Fibroblast of skin of scalp (primary cell): ENCODE data around the gene TFPI. TPM values are rescaled to one million over a fixed set of nuclear protein-coding genes. Genes with fewer than 3 reads are reported as not detected.
"Not testable (repeated sequence)": the region's sequence is repeated elsewhere in the genome, so short reads cannot be mapped to it uniquely, and the experiment has no call there.

Experiments
- DNase-seq: peaks from one replicate; pipeline ENCODE4 v3.0.0-alpha.2; 2013
- polyA plus RNA-seq, 2 experiments: library from polyadenylated mRNA; unstranded; fragments of 120-200 nt; gene quantifications; one replicate each; pipeline ENCODE4 v1.2.1, GENCODE V29; 2013; ENCODE audit not compliant: insufficient read length in 2 of 2

TFPI gene
- polyA plus RNA-seq (2013, experiment 1 of 2; ENCODE audit: insufficient read length), result 28.0 TPM
- 31.2 TPM for polyA plus RNA-seq (2013, experiment 2 of 2; ENCODE audit: insufficient read length)

DNA sequence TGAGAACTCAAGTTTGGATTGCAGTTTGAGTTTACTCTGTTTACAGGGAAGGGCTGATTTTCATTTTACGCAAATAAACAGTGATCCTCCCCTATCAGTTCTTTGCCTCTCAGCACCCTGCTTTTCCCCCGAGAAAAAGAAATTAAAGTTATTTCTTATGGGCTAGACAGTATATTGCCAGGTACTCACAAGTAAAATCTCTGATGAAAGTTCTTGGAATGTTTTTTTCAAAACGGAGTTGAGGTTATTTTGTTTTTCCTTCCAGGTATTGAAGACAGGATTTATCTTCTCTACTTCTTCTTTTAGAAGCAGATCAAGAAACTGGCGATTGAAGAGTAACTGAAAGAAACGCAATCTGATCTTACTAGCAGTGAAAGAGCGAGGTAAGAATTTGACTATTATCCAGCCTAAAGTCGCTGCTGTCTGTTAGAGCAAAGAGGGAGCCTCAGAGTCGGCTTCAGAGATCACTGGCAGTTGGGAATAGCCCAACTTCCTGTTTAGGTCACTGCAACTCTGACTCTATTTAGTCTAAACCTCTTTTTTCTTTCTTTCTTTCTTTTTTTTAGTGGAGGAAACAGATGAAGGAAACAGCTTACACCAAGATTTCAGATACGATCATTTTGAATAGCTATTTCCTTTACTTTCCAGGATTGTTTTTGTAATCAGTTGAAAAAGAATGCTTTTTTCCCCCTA is at the start of gene TFPI:
TFPI (minus strand) TSS at position 425 of the 693 bp plus-strand sequence. CDS start 50,667 bp downstream, outside the sequence.
- peak; percentile 62 for DNase-seq

DNA sequence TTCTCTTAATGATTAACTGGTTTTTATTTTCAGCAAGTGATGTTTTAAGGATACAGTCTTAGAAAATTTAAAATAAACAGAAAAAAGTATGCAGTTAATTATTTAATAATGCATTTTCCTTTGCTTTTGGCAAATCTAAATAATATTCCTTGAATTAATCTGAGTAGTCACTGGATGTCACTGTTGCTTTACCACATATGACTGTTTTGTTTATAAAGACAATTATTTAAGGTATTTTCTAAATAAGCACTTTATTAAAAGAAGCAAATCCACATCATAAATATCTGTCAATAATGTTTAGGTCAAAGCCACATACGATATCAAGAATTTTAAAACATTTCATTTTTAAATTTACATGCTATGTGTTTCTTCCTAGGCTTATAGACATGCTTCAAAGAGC is 40.6 kb upstream of the TFPI start:
- DNase-seq, result no peak

DNA sequence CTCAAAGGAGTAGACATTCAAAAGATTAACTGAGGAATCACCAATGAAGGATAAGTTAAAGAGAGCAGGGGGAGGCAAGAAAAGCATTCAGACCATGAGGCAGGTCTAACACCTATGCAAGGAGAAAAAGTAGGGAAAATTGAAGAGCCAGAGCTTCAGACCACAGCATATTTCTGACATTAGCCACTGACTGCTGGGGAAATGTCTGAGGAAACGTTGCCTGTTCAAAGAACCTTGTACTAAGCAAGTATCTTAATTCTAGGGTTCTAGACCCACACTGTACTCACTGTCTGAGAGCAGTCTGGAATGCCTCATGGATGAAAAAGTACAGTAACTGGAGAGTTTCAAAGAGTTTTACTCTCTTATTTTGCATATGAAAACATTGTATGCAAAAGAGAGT is 39.5 kb upstream of the TFPI start:
- peak; percentile 13 for DNase-seq

DNA sequence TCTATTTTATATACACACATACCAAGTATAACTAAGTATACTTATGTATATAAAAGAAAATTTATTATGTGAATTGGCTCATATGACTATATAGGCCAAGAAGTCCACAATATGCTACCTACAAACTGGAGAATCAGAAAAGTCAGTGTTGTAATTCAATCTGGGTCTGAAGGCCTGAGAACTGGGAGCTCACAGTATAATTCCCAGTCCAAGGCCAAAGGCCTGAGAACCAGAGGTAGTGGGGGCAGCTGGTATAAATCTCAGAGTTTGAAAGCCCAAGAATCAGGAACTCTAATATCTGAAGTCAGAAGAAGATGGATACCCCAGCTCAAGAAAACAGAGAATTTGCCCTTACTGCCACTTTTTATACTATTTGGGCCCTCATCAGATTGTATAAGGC is 38.9 kb upstream of the TFPI start:
- no peak for DNase-seq

DNA sequence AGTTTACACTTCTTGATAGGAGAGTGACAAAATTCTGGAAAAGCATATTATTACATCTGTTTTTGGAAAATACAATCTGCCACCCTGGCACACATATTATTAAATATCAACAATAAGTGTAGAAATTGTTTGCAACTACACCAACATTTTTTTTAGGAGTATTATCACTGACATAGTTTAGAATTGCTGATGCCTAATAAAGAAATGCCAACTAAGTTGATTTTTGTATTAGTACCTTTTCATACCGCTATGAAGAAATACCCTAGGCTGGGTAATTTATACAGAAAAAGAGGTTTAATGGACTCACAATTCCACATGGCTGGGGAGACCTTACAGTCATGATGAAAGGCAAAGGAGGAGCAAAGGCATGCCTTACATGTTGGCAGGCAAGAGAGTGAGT is 35.9 kb upstream of the TFPI start:
- DNase-seq, result no peak

DNA sequence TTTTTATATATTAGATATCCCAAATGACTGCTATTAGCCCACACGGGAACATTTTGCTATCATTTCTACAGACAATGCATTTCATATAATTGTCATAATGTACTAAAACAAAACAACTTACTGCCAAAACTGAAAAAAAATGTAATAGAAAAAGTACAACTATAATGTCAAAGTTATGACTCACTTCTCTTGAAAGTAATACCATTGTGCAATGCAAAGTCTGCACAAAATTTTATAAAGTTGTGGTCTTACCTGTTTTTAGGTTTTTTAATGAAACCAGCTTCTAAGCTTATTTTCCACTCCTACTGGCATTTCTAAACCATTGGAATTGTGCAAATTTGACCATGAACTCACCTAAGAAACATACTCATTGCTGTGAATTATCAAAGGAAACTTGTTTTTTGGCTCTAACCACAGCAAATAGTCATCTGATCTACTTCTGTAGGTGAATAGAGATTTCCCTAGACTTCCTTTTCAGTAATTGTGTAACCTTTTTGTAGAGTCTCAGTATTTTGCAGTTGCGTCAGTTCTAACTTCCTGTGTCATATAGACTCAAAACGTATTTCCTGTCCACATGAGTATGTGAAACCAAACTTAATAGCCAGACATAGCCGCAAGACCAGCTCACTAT is 31.9 kb upstream of the TFPI start:
- DNase-seq, result peak; percentile 8

DNA sequence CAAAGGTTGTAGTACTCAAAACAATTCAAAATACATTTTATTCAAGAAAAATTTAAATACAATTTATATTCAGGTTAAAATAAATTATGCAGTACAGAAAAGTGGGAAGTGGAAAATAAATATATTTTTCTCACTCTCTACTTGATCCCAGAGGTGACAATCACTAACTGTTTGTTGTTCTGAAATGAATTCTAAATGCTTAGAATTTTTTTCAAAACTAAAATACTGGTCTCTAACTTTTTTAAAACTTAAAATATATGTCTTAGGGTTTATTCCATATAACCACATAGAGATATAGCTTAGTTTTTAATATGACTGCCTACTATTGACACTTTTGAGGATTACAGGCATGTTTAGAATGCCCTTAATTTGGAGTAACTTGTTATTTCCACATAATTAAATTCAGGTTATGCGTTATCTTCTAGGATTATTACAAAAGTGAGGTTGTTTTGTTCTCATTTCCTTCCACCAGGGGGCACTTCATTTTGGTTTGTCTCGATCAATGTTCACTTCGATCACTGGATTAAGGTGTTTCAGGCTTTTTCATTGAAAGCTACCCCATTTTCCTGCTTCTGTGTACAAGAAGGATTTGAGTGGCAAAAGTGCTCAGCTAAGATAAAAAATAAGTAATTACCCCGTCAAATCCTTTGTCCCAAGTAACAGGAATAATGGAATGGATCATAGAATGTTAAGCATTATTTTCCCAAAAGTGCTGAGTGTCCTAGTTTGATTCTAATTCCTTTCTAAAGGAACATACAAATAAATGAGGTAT is 27.1 kb upstream of the TFPI start:
- DNase-seq, result peak; percentile 45

DNA sequence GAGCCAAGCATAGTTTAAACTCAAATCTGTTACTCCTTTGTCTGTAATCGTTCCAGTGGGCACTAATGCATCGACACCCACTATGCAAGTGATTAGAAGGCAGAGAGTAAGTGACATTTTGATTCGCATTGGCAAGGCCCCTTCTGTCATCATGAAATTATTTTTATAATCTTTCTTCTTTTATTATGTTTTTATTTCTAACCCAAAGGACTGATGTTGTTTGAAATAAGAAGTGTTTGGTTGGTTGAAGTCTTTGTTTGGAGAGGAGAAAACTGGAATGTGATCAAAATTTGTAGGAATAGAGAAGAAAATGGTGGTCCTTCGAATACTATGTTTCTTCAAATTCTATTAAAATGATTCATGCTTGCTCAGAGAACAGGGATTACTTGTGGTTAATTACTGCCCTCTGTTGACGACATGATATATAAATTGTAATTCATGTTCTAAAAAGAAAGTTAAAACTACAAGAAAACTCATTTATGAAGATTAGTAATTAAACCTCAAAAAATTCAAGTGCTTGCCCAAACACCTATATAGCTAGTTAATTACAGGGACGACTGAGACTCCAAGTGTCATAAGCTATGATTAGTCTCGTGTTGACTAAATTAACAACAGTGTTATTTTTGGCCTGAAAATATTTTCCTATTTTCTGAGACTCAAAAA is 26.4 kb upstream of the TFPI start:
- peak; percentile 78 for DNase-seq

DNA sequence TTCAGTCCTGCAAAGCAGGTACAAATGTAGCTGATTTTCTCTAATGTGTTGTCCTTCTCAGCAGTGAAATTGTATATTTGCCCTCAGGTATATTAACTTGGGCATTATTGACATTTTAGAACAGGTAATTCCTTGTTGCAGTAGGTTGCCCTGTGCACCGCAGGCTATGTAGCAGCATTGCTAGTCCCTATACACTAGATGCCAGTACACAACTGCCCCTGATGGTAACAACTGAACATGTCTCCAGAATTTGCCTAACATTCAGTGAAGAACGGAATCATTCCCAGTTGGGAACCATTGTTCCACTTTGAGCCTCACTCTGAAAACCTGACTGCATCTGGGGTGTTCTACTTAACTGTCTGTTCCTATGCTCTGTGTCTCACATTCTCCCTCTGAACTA is 23.1 kb upstream of the TFPI start:
- DNase-seq, result no peak

DNA sequence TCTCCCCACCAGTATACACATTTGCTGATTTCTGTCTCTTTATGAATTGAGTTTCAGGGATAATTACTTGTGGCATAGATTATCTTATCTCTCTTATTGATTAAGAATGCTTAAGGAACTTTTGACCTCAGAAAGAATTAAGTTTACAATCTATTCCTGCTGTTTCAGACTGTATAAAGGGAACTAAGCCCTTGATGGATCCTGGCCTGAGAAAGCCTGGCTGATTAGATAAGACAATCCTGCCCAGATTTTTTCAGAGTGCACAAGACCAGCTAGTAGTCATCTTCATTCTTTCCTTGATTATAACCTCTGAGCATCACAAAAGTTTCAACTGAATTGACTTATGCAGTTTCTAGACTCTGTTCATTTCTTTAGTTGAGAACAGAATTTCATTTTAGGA is 22.7 kb upstream of the TFPI start:
- no peak for DNase-seq

DNA sequence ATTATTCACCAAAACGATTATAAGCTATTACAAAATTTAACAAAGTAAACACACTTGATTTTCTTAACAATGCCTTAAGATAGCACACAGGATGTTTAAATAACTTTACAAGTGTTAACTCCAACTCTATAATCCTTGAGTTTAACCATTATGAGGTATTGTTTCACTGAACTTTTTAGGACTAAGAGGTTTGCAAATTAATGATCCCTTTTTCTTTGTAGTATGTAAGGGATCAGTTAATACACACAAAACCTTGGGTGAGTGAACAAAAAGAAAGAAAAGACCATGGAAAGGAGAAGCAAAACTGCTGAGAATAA is 21.5 kb upstream of the TFPI start:
- no peak for DNase-seq

DNA sequence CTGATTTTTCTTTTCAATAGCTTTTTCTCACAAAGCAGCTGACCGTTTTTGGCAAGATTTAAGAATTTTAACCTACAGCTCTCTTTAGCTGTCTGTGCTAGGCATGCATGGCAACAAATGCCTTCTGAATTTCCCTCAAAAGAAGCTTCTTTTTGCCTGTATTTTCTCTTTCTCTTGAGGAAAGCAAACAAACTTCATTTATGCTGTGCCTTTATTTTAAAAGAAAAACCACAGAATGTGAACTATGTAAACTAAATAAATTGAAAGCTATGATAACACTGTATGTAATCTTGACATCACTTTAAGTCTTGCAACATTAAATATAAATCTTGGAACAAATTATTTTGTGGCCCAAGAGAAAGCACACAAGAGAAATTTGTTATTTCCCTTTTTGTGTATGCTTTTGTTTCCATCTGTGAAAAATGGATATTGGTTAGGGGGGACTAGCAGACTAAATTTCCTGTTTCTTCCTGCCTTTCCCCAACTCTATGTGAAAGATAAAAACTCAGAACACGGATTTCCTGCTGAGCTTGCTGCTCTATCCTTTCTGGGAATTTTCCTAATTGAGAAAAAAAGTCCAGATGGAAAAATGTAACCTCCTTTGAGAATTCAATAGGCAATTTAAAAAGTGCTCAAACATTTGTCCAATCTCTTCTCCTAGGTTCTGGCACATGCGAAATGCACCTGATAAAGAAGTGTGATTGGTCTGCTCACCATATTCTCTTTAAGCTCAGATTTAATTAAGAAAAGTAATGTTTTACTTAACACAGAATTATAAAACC is 20.9 kb upstream of the TFPI start:
- DNase-seq, result peak; percentile 72

DNA sequence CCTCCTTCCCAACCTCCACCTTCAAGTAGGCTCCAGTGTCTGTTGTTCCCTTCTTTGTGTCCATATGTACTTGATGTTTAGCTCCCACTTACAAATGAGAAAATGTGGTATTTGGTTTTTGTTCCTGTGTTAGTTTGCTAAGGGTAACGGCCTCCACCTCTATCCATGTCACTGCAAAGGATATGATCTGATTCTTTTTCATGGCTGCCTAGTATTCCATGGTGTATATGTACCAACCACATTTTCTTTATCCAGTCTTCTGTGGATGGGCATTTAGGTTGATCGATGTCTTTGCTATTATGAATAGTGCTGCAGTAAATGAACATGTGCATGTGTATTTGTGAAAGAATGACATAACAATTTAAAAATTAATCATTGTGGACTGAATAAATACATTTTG is 19.5 kb upstream of the TFPI start:
- DNase-seq, result no peak

DNA sequence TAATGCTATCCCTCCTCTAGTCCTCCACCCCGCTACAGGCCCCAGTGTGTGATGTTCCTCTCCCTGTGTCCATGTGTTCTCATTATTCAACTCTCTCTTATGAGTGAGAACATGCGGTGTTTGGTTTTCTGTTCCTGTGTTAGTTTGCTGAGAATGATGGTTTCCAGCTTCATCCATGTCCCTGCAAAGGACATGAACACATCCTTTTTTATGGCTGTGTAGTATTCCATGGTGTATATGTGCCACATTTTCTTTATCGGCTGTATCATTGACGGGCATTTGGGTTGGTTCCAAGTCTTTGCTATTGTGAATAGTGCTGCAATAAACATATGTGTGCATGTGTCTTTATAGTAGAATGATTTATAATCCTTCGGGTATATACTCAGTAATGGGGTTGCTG is 17.8 kb upstream of the TFPI start:
- not testable (repeated sequence) for DNase-seq

DNA sequence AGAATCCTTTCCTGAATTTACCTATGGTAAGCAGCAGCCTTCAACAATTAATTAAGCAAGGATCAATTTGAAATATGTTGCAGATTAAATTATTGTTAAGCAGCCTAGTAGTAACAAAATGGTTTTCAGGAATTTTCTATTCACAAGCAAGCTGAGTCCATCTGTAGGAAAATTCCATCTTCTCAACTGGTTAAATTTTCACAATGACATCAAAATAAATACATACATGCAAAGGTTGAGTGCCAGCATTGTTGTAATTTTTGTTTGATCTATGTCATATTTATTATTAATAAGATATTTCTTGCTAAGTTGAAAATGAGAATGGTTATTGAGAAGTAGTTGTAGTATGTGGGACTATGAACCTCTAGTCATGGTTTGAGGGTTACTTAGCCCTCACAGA is 15.3 kb upstream of the TFPI start:
- DNase-seq, result no peak

DNA sequence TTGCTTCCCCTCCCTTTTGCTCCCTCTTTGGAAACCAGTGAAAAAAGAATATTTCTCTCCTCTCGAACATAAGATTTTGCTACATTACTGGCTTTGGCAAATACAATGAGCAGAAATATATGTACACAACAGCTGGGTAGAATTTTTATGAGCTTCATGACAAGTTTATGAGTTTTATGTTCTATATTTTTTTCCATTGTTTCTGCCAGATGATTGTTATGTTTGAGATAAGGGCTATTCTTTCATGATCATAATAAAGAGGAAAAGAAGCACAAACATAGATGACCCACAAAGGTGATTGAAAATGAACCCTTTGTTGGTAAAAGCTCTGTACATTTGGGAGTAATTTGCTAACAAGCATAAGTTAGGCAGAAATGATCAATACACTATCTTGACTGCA is 14.8 kb upstream of the TFPI start:
- no peak for DNase-seq

DNA sequence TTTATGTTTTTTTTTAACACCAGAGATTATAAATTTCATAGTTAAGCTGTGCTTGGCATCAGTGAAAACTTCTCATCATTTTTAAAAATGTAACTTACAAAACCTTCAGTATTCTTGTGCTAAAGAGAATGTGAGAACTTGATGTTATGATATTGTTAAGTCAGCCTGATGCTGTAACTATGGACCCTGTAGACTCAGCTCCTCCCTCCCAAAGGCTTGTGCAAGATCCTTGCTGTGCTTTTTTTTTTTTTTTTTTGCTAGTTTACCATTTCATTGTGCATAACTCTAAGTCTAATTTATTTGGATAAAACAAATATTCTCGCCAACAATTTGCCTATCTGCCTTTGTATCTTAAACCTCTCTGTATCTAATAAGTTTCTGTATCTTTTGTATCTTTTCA is 12.9 kb upstream of the TFPI start:
- peak; percentile 33 for DNase-seq

DNA sequence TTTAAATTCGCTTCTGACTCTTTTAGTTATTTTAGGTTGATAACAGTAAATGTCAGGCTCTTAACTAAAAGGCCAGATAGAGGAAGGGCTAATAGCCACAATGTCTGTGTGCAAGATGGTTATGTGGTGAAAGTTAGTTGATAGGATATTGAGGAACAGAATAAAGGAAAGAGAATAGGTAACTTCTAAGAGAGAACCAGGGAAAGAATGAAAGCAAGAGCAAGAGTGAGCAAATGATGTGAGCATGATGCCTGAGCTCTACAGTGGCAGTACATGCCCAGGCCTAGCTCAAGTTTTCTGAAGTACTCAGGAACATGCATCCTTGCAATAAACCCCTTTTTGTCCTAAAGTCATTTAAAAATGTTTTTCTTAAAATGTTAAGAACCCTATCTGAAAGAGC is 12.5 kb upstream of the TFPI start:
- DNase-seq, result no peak

DNA sequence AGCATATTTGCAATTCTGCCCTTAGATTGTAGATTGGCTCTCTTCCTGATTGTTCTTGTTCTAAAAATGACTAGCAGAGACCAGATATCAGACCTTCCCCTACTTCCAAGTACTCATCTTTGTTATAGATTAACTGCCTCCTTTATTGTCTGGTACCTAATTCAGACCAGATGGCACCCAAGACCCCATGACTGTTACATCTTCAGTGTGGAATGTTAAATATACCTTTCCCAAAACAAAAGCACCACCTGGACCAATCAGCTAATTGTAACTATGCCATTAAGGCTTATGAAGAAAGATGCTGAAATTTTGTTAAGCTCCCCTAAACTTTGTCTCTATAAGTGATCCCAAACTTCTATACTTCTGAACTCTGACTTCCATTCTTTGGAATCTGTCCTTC is 12.0 kb upstream of the TFPI start:
- no peak for DNase-seq

DNA sequence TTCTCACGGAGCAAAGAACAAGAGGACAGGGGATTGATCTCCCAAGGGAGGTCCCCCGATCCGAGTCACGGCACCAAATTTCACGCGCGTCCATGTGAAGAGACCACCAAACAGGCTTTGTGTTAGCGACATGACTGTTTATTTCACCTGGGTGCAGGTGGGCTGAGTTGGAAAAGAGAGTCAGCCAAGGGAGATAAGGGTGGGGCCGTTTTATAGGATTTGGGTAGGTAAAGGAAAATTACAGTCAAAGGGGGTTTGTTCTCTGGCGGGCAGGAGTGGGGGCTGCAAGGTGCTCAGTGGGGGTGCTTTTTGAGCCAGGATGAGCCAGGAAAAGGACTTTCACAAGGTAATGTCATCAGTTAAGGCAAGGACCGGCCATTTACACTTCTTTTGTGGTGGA is 11.4 kb upstream of the TFPI start:
- not testable (repeated sequence) for DNase-seq

DNA sequence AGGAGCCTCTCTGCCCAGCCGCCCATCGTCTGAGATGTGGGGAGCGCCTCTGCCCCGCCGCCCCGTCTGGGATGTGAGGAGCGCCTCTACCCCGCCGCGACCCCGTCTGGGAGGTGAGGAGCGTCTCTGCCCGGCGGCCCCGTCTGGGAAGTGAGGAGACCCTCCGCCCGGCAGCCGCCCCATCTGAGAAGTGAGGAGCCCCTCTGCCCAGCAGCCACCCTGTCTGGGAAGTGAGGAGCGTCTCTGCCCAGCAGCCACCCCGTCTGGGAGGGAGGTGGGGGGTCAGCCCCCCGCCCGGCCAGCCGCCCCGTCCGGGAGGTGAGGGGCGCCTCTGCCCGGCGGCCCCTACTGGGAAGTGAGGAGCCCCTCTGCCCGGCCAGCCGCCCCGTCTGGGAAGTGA is 2.3 kb upstream of the TFPI start:
- not testable (repeated sequence) for DNase-seq

DNA sequence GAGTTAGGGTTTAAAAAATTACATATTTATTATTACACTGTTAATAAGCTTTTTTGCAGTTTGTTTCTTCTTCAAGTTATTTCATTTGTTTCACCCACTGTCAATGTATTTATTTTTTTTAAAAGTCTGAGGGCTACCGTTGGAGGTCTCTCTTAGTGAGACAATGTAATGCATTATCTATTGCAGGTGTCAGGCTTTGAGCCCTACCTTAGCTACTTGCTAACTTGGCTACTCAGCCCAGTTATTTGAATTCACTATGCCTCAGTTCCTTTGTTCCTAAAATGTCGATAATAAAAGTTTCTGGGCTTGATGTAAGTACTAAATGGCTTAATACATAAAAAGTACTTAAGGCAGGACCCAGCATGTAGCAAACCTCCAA is 458 bp upstream of the TFPI start:
- DNase-seq, result no peak
